ENCODE data around the gene HPGDS. TPM values are rescaled to one million over a fixed set of nuclear protein-coding genes. Genes with fewer than 3 reads are reported as not detected.

The HPGDS gene
- total RNA-seq, 1 donor from 2014 or later, result not detected

DNA sequence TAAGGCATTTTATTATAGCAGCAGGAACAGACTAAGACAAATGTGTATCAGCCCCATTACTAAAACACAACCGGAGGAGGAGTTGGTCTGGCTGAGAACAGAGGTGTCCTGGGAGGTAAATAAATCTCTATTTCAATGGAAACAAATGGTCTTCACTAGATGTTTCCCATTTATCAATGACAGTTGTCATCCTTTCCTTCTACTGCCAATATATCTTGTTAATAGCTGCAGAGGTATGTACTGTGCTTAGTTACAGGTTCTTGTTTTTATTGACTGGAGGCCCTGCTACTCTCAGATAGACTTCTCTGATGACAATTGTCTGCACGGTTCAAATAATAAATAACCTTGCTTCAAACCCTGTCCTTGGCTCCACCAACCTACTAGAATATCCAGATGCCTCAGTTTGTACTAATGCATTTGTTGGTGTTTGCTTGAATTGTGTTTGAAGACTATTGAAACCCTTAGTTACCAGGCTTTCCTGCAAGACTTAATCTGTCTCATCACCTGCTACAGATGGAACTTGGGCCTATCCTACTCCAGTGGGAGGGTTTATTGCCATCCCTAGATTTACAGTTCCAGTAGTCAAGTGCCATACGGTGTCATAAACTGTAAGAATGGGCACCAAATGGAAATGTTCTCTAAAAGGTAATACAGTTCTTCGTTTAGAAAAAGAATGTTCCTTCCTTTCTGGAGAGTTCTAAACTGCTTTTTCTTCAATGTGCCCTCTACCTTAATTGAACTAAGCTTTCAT, 29.8 kb upstream of the HPGDS start:
- intact Hi-C loops (cut with micrococcal nuclease), result no loop called here
- TF ChIP-seq, protein P1, sequence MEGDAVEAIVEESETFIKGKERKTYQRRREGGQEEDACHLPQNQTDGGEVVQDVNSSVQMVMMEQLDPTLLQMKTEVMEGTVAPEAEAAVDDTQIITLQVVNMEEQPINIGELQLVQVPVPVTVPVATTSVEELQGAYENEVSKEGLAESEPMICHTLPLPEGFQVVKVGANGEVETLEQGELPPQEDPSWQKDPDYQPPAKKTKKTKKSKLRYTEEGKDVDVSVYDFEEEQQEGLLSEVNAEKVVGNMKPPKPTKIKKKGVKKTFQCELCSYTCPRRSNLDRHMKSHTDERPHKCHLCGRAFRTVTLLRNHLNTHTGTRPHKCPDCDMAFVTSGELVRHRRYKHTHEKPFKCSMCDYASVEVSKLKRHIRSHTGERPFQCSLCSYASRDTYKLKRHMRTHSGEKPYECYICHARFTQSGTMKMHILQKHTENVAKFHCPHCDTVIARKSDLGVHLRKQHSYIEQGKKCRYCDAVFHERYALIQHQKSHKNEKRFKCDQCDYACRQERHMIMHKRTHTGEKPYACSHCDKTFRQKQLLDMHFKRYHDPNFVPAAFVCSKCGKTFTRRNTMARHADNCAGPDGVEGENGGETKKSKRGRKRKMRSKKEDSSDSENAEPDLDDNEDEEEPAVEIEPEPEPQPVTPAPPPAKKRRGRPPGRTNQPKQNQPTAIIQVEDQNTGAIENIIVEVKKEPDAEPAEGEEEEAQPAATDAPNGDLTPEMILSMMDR (IDR thresholded peaks at IDR 0.05), result no peak
- Mint-ChIP-seq H3K36me3 (ENCODE audit: low read depth) (no peaks in the 10 kb centered on the region), H3K9me3 (no peaks in the 10 kb centered on the region), H3K27me3 (peaks cover 15% of the 10 kb centered on the region), H3K4me3 (no peak overlapping the region), H3K4me1 (no peaks in the 10 kb centered on the region), H3K27ac (no peak overlapping the region)
- POLR2A ChIA-PET, result no interaction called here
- CTCF ChIA-PET, result no interaction called here
- ATAC-seq (ENCODE audit: low read depth) (no peak), DNase-seq (no peak)

- Mint-ChIP-seq H3K4me3 (no peak overlapping the region), H3K9me3 (peaks cover 3% of the 10 kb centered on the region), H3K36me3 (ENCODE audit: low read depth) (no peaks in the 10 kb centered on the region), H3K27ac (no peak overlapping the region), H3K27me3 (peaks cover 15% of the 10 kb centered on the region), H3K4me1 (no peaks in the 10 kb centered on the region)
- DNase-seq (no peak), ATAC-seq (ENCODE audit: low read depth) (no peak)
- TF ChIP-seq, protein P1 (IDR thresholded peaks at IDR 0.05), result no peak
- ChIA-PET POLR2A (interaction anchor here (0.6 kb wide), 1 partner anchor 13 kb away, joined by 3 read pairs; no protein-coding TSS in a partner anchor), CTCF (no interaction called here)
- intact Hi-C loops (cut with micrococcal nuclease), result no loop called here
Observed at GRCh38 chr4:94371290-94371689, 28.7 kb upstream of the HPGDS start.

GRCh38 chr4:94370533-94371254, 28.1 kb upstream of the HPGDS start:
- Mint-ChIP-seq H3K4me1 (no peaks in the 10 kb centered on the region), H3K27me3 (peaks cover 13% of the 10 kb centered on the region), H3K4me3 (no peak overlapping the region), H3K27ac (no peak overlapping the region), H3K9me3 (peaks cover 3% of the 10 kb centered on the region), H3K36me3 (ENCODE audit: low read depth) (no peaks in the 10 kb centered on the region)
- ChIA-PET CTCF (no interaction called here), POLR2A (no interaction called here)
- ATAC-seq (ENCODE audit: low read depth), result no peak
- intact Hi-C loops (cut with micrococcal nuclease), result no loop called here
- no peak for DNase-seq
- TF ChIP-seq, protein P1 (IDR thresholded peaks at IDR 0.05), result no peak

DNA sequence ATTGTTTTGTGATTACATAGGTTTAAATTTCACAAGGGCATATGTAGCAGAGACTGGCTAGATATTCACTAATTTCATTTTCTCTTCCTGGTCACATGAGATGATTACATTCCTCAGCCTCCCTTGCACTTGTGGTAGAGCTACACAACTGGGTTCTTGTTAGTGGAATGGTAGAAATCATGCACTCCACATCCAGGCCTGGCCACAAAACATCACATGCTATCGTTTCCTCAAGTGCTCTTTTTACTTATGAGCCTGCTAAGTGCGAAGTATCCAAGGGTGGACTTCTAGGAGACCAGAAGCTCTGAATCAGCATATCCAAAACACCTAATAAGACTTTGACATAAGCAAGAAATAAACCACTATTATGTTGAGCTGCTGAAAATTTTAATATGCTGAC, 26.4 kb upstream of the HPGDS start:
- H3K4me3 Mint-ChIP-seq, result no peak overlapping the region
- TF ChIP-seq, protein P1 (IDR thresholded peaks at IDR 0.05), result no peak
- no peaks in the 10 kb centered on the region for H3K36me3 Mint-ChIP-seq (ENCODE audit: low read depth)
- H3K9me3 Mint-ChIP-seq, result peaks cover 3% of the 10 kb centered on the region
- DNase-seq, result no peak
- peaks cover 4% of the 10 kb centered on the region for H3K27me3 Mint-ChIP-seq
- no peaks in the 10 kb centered on the region for H3K4me1 Mint-ChIP-seq
- no peak overlapping the region for H3K27ac Mint-ChIP-seq
- ChIA-PET POLR2A (no interaction called here), CTCF (no interaction called here)
- ATAC-seq (ENCODE audit: low read depth), result no peak
- intact Hi-C loops (cut with micrococcal nuclease), result no loop called here

- H3K9me3 Mint-ChIP-seq, result peaks cover 3% of the 10 kb centered on the region
- ATAC-seq (ENCODE audit: low read depth), result no peak
- intact Hi-C loops (cut with micrococcal nuclease), result no loop called here
- no peaks in the 10 kb centered on the region for H3K4me1 Mint-ChIP-seq
- DNase-seq, result no peak
- no peak overlapping the region for H3K27ac Mint-ChIP-seq
- H3K36me3 Mint-ChIP-seq (ENCODE audit: low read depth), result no peaks in the 10 kb centered on the region
- H3K4me3 Mint-ChIP-seq, result no peak overlapping the region
- H3K27me3 Mint-ChIP-seq, result peaks cover 4% of the 10 kb centered on the region
- CTCF ChIA-PET, result no interaction called here
- POLR2A ChIA-PET, result no interaction called here
- TF ChIP-seq, protein P1 (IDR thresholded peaks at IDR 0.05), result no peak
Observed at GRCh38 chr4:94368459-94368858, 25.8 kb upstream of the HPGDS start.
